Smooth muscle cell (in vitro differentiated cells): ENCODE data around the gene CTDNEP1. TPM values are rescaled to one million over a fixed set of nuclear protein-coding genes. Genes with fewer than 3 reads are reported as not detected.

Experiments
- DNase-seq: peaks from one replicate; lab custom pipeline; 2025; ENCODE audit not compliant: unreplicated experiment; lab: John Stamatoyannopoulos, UW
- H2AFZ ChIP-seq: fragments of 200-600 bp; sonication (generic); 2 replicates; pipeline ENCODE4 v1.6.0; 2016; ENCODE audit warnings: antibody characterized with exemption, low read depth, mild to moderate bottlenecking
- H3F3A ChIP-seq: fragments of 200-600 bp; sonication (generic); 2 replicates; pipeline ENCODE4 v1.6.0; 2017; ENCODE audit warnings: antibody characterized with exemption, low read depth
- H3K27ac ChIP-seq: fragments of 200-600 bp; sonication (generic); 2 replicates; pipeline ENCODE4 v1.5.1; 2016; ENCODE audit warnings: low read depth, mild to moderate bottlenecking
- H3K27me3 ChIP-seq: fragments of 200-600 bp; sonication (generic); 2 replicates; pipeline ENCODE4 v1.6.1; 2016; ENCODE audit warnings: low read depth, mild to moderate bottlenecking
- H3K36me3 ChIP-seq: fragments of 200-600 bp; sonication (generic); 2 replicates; pipeline ENCODE4 v1.5.1; 2016; ENCODE audit warnings: low read depth
- H3K4me1 ChIP-seq: fragments of 200-600 bp; sonication (generic); 2 replicates; pipeline ENCODE4 v1.5.1; 2016; ENCODE audit warnings: low read depth
- H3K4me2 ChIP-seq: fragments of 200-600 bp; sonication (generic); 2 replicates; pipeline ENCODE4 v1.6.0; 2016; ENCODE audit warnings: mild to moderate bottlenecking
- H3K4me3 ChIP-seq: fragments of 200-600 bp; sonication (generic); 2 replicates; pipeline ENCODE4 v1.5.1; 2016; ENCODE audit warnings: mild to moderate bottlenecking
- H3K79me2 ChIP-seq: fragments of 200-600 bp; sonication (generic); 2 replicates; pipeline ENCODE4 v1.6.0; 2016; ENCODE audit warnings: low read depth, mild to moderate bottlenecking
- H3K9ac ChIP-seq: fragments of 200-600 bp; sonication (generic); 2 replicates; pipeline ENCODE4 v1.6.0; 2016; ENCODE audit warnings: low read depth
- H3K9me3 ChIP-seq: fragments of 200-600 bp; sonication (generic); replicated peaks from 2 replicates; pipeline ENCODE4 v1.5.1; 2016; ENCODE audit warnings: low read depth
- H4K20me1 ChIP-seq: fragments of 200-600 bp; sonication (generic); 2 replicates; pipeline ENCODE4 v1.6.0; 2016; ENCODE audit warnings: low read depth
- WGBS: methylation state at CpG from one replicate; pipeline ENCODE4 v1.1.7; 2016; ENCODE audit warnings: low lambda C conversion rate; 5-methylcytosine and 5-hydroxymethylcytosine counted together
- polyA plus RNA-seq: library from polyadenylated mRNA; unstranded; fragments of >200 nt; fragmentation: Nextera tagmentation; extraction: Ambion mirVana; gene quantifications from 2 replicates; pipeline ENCODE4 v1.2.1, GENCODE V29; 2016
- total RNA-seq: library from RNA; depleted of rRNA; stranded (reverse); fragments of >200 nt; gene quantifications from 2 replicates; pipeline ENCODE4 v1.2.3, GENCODE V29; 2014
- TF ChIP-seq, protein P1 (sequence below): fragments of 200-600 bp; sonication (generic); IDR thresholded peaks from 2 replicates; pipeline ENCODE4 v1.5.1; 2017; ENCODE audit warnings: borderline replicate concordance, mild to moderate bottlenecking, antibody characterized with exemption; ENCODE audit not compliant: insufficient read depth, poor library complexity, severe bottlenecking

Gene CTDNEP1
- total and polyA plus RNA-seq, 2 experiments from 2014 or later: 57.5 to 88.4 TPM

DNA sequence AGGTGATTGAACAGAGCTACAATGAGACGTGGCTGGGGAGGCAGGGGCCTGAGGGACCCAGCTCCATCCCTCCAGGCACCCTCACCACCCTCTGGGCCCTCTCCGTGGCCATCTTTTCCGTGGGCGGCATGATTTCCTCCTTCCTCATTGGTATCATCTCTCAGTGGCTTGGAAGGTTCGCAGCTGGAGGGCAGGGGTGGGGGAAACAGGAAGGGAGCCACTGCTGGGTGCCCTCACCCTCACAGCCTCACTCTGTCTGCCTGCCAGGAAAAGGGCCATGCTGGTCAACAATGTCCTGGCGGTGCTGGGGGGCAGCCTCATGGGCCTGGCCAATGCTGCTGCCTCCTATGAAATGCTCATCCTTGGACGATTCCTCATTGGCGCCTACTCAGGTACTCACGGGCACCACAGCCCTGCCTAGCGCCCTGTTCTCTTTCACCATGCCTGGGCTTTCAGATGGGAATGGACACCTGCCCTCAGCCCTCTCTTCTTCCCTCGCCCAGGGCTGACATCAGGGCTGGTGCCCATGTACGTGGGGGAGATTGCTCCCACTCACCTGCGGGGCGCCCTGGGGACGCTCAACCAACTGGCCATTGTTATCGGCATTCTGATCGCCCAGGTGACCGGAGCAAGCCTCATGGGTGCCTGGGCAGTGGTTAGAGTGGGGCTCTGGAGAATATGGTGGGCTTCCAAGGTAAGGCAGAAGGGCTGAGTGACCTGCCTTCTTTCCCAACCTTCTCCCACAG, 32.1 kb upstream of the CTDNEP1 start:
- no peak for DNase-seq
- H3K9ac ChIP-seq: no peak overlapping the region
- H3K79me2 ChIP-seq: no peaks in the 10 kb centered on the region
- no peak overlapping the region for H3K27ac ChIP-seq
- no peaks in the 10 kb centered on the region for H3K36me3 ChIP-seq
- H3K27me3 ChIP-seq: peaks cover 14% of the 10 kb centered on the region
- H4K20me1 ChIP-seq: no peaks in the 10 kb centered on the region
- no peaks in the 10 kb centered on the region for H3K4me1 ChIP-seq
- no peak overlapping the region for H2AFZ ChIP-seq
- 89% methylated on average over 18 of the region's 18 CpGs for WGBS
- no peaks in the 10 kb centered on the region for H3K9me3 ChIP-seq
- H3F3A ChIP-seq: peaks cover 5% of the 10 kb centered on the region
- H3K4me3 ChIP-seq: no peak overlapping the region
- TF ChIP-seq, protein P1, sequence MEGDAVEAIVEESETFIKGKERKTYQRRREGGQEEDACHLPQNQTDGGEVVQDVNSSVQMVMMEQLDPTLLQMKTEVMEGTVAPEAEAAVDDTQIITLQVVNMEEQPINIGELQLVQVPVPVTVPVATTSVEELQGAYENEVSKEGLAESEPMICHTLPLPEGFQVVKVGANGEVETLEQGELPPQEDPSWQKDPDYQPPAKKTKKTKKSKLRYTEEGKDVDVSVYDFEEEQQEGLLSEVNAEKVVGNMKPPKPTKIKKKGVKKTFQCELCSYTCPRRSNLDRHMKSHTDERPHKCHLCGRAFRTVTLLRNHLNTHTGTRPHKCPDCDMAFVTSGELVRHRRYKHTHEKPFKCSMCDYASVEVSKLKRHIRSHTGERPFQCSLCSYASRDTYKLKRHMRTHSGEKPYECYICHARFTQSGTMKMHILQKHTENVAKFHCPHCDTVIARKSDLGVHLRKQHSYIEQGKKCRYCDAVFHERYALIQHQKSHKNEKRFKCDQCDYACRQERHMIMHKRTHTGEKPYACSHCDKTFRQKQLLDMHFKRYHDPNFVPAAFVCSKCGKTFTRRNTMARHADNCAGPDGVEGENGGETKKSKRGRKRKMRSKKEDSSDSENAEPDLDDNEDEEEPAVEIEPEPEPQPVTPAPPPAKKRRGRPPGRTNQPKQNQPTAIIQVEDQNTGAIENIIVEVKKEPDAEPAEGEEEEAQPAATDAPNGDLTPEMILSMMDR: no peak
- no peak overlapping the region for H3K4me2 ChIP-seq

- H3F3A ChIP-seq: peaks cover 5% of the 10 kb centered on the region
- 86% methylated on average over 6 of the region's 6 CpGs for WGBS
- no peak for DNase-seq
- H3K9ac ChIP-seq: no peak overlapping the region
- H3K36me3 ChIP-seq: no peaks in the 10 kb centered on the region
- no peaks in the 10 kb centered on the region for H4K20me1 ChIP-seq
- TF ChIP-seq, protein P1: no peak
- no peaks in the 10 kb centered on the region for H3K4me1 ChIP-seq
- no peak overlapping the region for H3K4me3 ChIP-seq
- peaks cover 14% of the 10 kb centered on the region for H3K27me3 ChIP-seq
- no peaks in the 10 kb centered on the region for H3K9me3 ChIP-seq
- H3K27ac ChIP-seq: no peak overlapping the region
- no peak overlapping the region for H3K4me2 ChIP-seq
- no peaks in the 10 kb centered on the region for H3K79me2 ChIP-seq
- no peak overlapping the region for H2AFZ ChIP-seq
Observed at GRCh38 chr17:7282752-7283321, 31.3 kb upstream of the CTDNEP1 start.

GRCh38 chr17:7281953-7282751, 30.6 kb upstream of the CTDNEP1 start:
- Histone ChIP-seq H2AFZ (peak overlapping the region; percentile 70), H3K4me2 (peak overlapping the region; percentile 87)
- WGBS: 4% methylated on average over 34 of the region's 43 CpGs

More at GRCh38 chr17:7281953-7282751, 30.6 kb upstream of the CTDNEP1 start:
- H3K9me3 ChIP-seq: no peaks in the 10 kb centered on the region
- H3K4me3 ChIP-seq: peak overlapping the region; percentile 47
- no peak overlapping the region for H3K9ac ChIP-seq
- TF ChIP-seq, protein P1: no peak
- no peak overlapping the region for H3K27ac ChIP-seq
- no peaks in the 10 kb centered on the region for H3K4me1 ChIP-seq
- H3K36me3 ChIP-seq: no peaks in the 10 kb centered on the region
- H3K79me2 ChIP-seq: no peaks in the 10 kb centered on the region
- H3F3A ChIP-seq: peaks cover 5% of the 10 kb centered on the region
- H3K27me3 ChIP-seq: peaks cover 14% of the 10 kb centered on the region
- no peaks in the 10 kb centered on the region for H4K20me1 ChIP-seq
- no peak for DNase-seq
